Esophagus (tissue), 2 donors: Measurements from ENCODE around the gene CALN1. TPM values are rescaled to one million over a fixed set of nuclear protein-coding genes. Genes with fewer than 3 reads are reported as not detected.
"Not testable (repeated sequence)": the region's sequence is repeated elsewhere in the genome, so short reads cannot be mapped to it uniquely, and the experiment has no call there.

Experiments used
- H3K27ac ChIP-seq, 2 donors: one replicate each; pipeline ENCODE4 v1.5.1; 2013; ENCODE audit warnings: low read depth in 2 of 2, mild to moderate bottlenecking in 2 of 2, inconsistent platforms in 1 of 2, low read length in 1 of 2, moderate library complexity in 1 of 2
- H3K27me3 ChIP-seq, 2 donors: one replicate each; pipeline ENCODE4 v1.6.1; 2013; ENCODE audit warnings: low read length in 2 of 2, control low read depth in 1 of 2, mild to moderate bottlenecking in 1 of 2; ENCODE audit not compliant: insufficient read depth in 2 of 2, control insufficient read depth in 1 of 2
- H3K36me3 ChIP-seq, 2 donors: one replicate each; pipeline ENCODE4 v1.6.1; 2013; ENCODE audit warnings: low read length in 1 of 2; ENCODE audit not compliant: control insufficient read depth in 2 of 2, insufficient read depth in 2 of 2
- H3K4me1 ChIP-seq, 2 donors: one replicate each; pipeline ENCODE4 v1.6.1; 2013; ENCODE audit warnings: low read length in 1 of 2; ENCODE audit not compliant: control insufficient read depth in 2 of 2, insufficient read depth in 2 of 2
- H3K4me3 ChIP-seq, 2 donors: one replicate each; pipeline ENCODE4 v1.5.1; 2013; ENCODE audit warnings: low read length in 2 of 2, mild to moderate bottlenecking in 2 of 2, low read depth in 1 of 2, moderate library complexity in 1 of 2
- H3K9me3 ChIP-seq, 2 donors: one replicate each; pipeline ENCODE4 v1.6.1; 2013; ENCODE audit warnings: mild to moderate bottlenecking in 2 of 2, low read depth in 1 of 2, low read length in 1 of 2, moderate library complexity in 1 of 2; ENCODE audit not compliant: control insufficient read depth in 2 of 2, insufficient read depth in 1 of 2
- WGBS, 2 donors: extraction: QIAGEN DNeasy Blood & Tissue Kit; methylation state at CpG; one replicate each; pipeline ENCODE4 v1.1.7; 2013; 5-methylcytosine and 5-hydroxymethylcytosine counted together
- polyA plus RNA-seq, 2 donors: library from polyadenylated mRNA; stranded (reverse); fragments of 200-250 nt; gene quantifications; one replicate each; pipeline ENCODE4 v1.2.3, GENCODE V29; 2013
- donor health status: healthy with polysubstance abuse.
- donor health status: Bipolar disorder and iron deficiency.

CALN1 gene
- polyA plus RNA-seq, 2 donors = 0.01 to 0.12 TPM

GRCh38 chr7:71737931-71738540 lies 674.1 kb downstream of the CALN1 start:
- H3K36me3 ChIP-seq = not testable (repeated sequence)

GRCh38 chr7:71735961-71736556 lies 676.1 kb downstream of the CALN1 start:
- Histone ChIP-seq H3K9me3 (no peaks in the 10 kb centered on the region), H3K27ac (no peak overlapping the region), H3K4me3 (no peak overlapping the region), H3K4me1 (peaks cover 0 to 2% of the 10 kb centered on the region in 2 donors), H3K27me3 (no peaks in the 10 kb centered on the region), H3K36me3 (no peaks in the 10 kb centered on the region)
- WGBS, 2 donors = 38% methylated on average over 7 of the region's 7 CpGs

More at GRCh38 chr7:71737931-71738540, 674.1 kb downstream of the CALN1 start:
- H3K4me1 ChIP-seq, H3K27ac ChIP-seq, H3K27me3 ChIP-seq, H3K4me3 ChIP-seq, H3K9me3 ChIP-seq: not testable (repeated sequence)
- 86 to 90% methylated on average over 20 to 41 of the region's 42 CpGs for WGBS, 2 donors

- Histone ChIP-seq H3K27me3 (no peaks in the 10 kb centered on the region), H3K36me3 (no peaks in the 10 kb centered on the region), H3K4me1 (peaks cover 0 to 2% of the 10 kb centered on the region in 2 donors), H3K4me3 (no peak overlapping the region), H3K27ac (no peak overlapping the region), H3K9me3 (no peaks in the 10 kb centered on the region)
- WGBS, 2 donors = 5 to 6% methylated on average over 29 of the region's 29 CpGs
These were observed 678.8 kb downstream of the CALN1 start for GRCh38 chr7:71733107-71733870.

- Histone ChIP-seq H3K27ac (no peak overlapping the region), H3K4me3 (no peak overlapping the region), H3K9me3 (no peaks in the 10 kb centered on the region), H3K36me3 (no peaks in the 10 kb centered on the region), H3K27me3 (no peaks in the 10 kb centered on the region), H3K4me1 (peaks cover 0 to 2% of the 10 kb centered on the region in 2 donors)
- WGBS, 2 donors = 76 to 84% methylated on average over 9 of the region's 9 CpGs
These were observed 680.4 kb downstream of the CALN1 start for GRCh38 chr7:71731740-71732139.
